Pancreas (tissue), 10 donors: Measurements from ENCODE around the gene KIAA1210. TPM values are rescaled to one million over a fixed set of nuclear protein-coding genes. Genes with fewer than 3 reads are reported as not detected.
"Not testable (repeated sequence)": the region's sequence is repeated elsewhere in the genome, so short reads cannot be mapped to it uniquely, and the experiment has no call there.

Experiments used
- ATAC-seq, 4 donors: fragments of 200-7000 bp; cut with Tn5 transposase; one replicate each; pipeline versions ENCODE4 v1.8.0 to v1.9.1; 2020; ENCODE audit warnings: mild to moderate bottlenecking in 4 of 4, moderate library complexity in 4 of 4
- DNase-seq, 6 donors: peaks; one replicate each; pipeline ENCODE4 v3.0.0-alpha.2; 2020
- FAIRE-seq: peaks from 2 replicates; lab custom pipeline; 2012; peaks lifted over from hg19 to GRCh38; lab: Jason Lieb, UNC
- H3K27ac ChIP-seq, 4 donors: fragments of 200-600 bp; sonication (generic); 1 replicate in 3 of 4; 2 replicates in 1 of 4; pipeline versions ENCODE4 v1.5.0 to v1.8.0; 2020
- H3K27me3 ChIP-seq, 4 donors: fragments of 200-600 bp; one replicate each; pipeline ENCODE4 v1.8.0; 2021
- H3K36me3 ChIP-seq, 3 donors: fragments of 200-600 bp; sonication (generic) in 1 of 3; one replicate each; pipeline versions ENCODE4 v1.5.0 to v1.8.0; 2020 to 2021
- H3K4me1 ChIP-seq, 3 donors: fragments of 200-600 bp; one replicate each; pipeline ENCODE4 v1.8.0; 2021
- H3K4me3 ChIP-seq, 4 donors: fragments of 200-600 bp; sonication (generic) in 2 of 4; one replicate each; pipeline versions ENCODE4 v1.5.0 to v1.8.0; 2020 to 2021
- H3K9me3 ChIP-seq, 4 donors: fragments of 200-600 bp; one replicate each; pipeline ENCODE4 v1.8.0; 2021
- CTCF ChIP-seq, 4 donors: fragments of 200-600 bp; sonication (generic) in 3 of 4; IDR thresholded peaks; one replicate each; pipeline versions ENCODE4 v1.5.0 to v1.8.0; 2021; ENCODE audit warnings: antibody characterized with exemption in 4 of 4
- WGBS, 2 donors: extraction: QIAGEN DNeasy Blood & Tissue Kit; methylation state at CpG; one replicate each; pipeline ENCODE4 v1.1.7; 2013; 5-methylcytosine and 5-hydroxymethylcytosine counted together
- intact Hi-C, 3 donors: fragments of 100-400 bp; cut with DNase I; formaldehyde crosslinking; loops; one replicate each; pipeline versions ENCODE4 v1.11.1 to v1.14.2; 2022
- polyA plus RNA-seq, 2 donors: library from polyadenylated mRNA; stranded (reverse); fragments of 200-250 nt; gene quantifications; one replicate each; pipeline ENCODE4 v1.2.3, GENCODE V29; 2013
- total RNA-seq, 6 donors: library from RNA; stranded (reverse); fragmentation: NEBNext Ultra II Directional in 4 of 6; extraction: Animal tissue kit (Norgen Biotek cat#: 25700) in 4 of 6; gene quantifications; one replicate each; pipeline versions ENCODE4 v1.2.1 to v1.2.4, GENCODE V29; 2021 to 2023
- donor health status: healthy with polysubstance abuse.
- donor health status: DM: no; HTN: no; CAD: no; lungs with moderate emphysema.
- donor health status: DM: no; HTN: no; CAD: no.
- donor health status: control.
- donor health status: control.
- donor health status: Bipolar disorder and iron deficiency.
- donor health status: DM: yes; HTN: yes; CAD: no.
- donor health status: DM: no; HTN: no; CAD: no.
- donor health status: DM: no; HTN: no; CAD: no.
- donor health status: DM: yes; HTN: yes; CAD: no.

Gene KIAA1210
- total and polyA plus RNA-seq, 8 donors: 0.03 TPM; not detected in 7

- Histone ChIP-seq H3K9me3 (no peaks in the 10 kb centered on the region), H3K27ac (no peak overlapping the region), H3K27me3 (no peaks in the 10 kb centered on the region), H3K4me3 (no peak overlapping the region), H3K4me1 (no peaks in the 10 kb centered on the region), H3K36me3 (no peaks in the 10 kb centered on the region)
- FAIRE-seq (no peak), ATAC-seq (no peak), DNase-seq (no peak)
- 67 to 82% methylated on average over 6 of the region's 6 CpGs for WGBS, 2 donors
- TF ChIP-seq CTCF (IDR thresholded peaks at IDR 0.05): no peak
- intact Hi-C loops: no loop called here
Observed at GRCh38 chrX:119040432-119040831, 87.2 kb downstream of the KIAA1210 start.

GRCh38 chrX:119036107-119037029 is 91.2 kb downstream of the KIAA1210 start:
- no peak for TF ChIP-seq CTCF (IDR thresholded peaks at IDR 0.05)
- Histone ChIP-seq H3K27ac (no peak overlapping the region), H3K4me1 (no peaks in the 10 kb centered on the region), H3K27me3 (no peaks in the 10 kb centered on the region), H3K36me3 (no peaks in the 10 kb centered on the region), H3K4me3 (no peak overlapping the region), H3K9me3 (no peaks in the 10 kb centered on the region)
- ATAC-seq: peak in 1 of 4 donors; percentile 51
- DNase-seq: no peak
- FAIRE-seq: no peak
- intact Hi-C loops: no loop called here
- WGBS, 2 donors: 66 to 68% methylated on average over 4 of the region's 4 CpGs

- intact Hi-C loops: no loop called here
- ATAC-seq (no peak), FAIRE-seq (no peak), DNase-seq (no peak)
- no peaks in the 10 kb centered on the region for H3K27me3 ChIP-seq
- no peak overlapping the region for H3K4me3 ChIP-seq
- TF ChIP-seq CTCF (IDR thresholded peaks at IDR 0.05): no peak
- H3K36me3 ChIP-seq: no peaks in the 10 kb centered on the region
- no peaks in the 10 kb centered on the region for H3K4me1 ChIP-seq
- no peaks in the 10 kb centered on the region for H3K9me3 ChIP-seq
- H3K27ac ChIP-seq: no peak overlapping the region
Observed at GRCh38 chrX:119030990-119031389, 96.6 kb downstream of the KIAA1210 start.

- intact Hi-C loops, FAIRE-seq, H3K4me3 ChIP-seq, ATAC-seq, H3K4me1 ChIP-seq, H3K27ac ChIP-seq, H3K9me3 ChIP-seq, H3K36me3 ChIP-seq, H3K27me3 ChIP-seq: not testable (repeated sequence)
- peak in 1 of 6 donors; percentile 45 for DNase-seq
- 80 to 91% methylated on average over 10 of the region's 10 CpGs for WGBS, 2 donors
Observed at GRCh38 chrX:119029656-119030055, 98.0 kb downstream of the KIAA1210 start.

- no peaks in the 10 kb centered on the region for H3K4me1 ChIP-seq
- WGBS, 2 donors: 43 to 51% methylated on average over 1 of the region's 1 CpG
- no peak for FAIRE-seq
Observed at GRCh38 chrX:119028733-119029330, 98.8 kb downstream of the KIAA1210 start.

More at GRCh38 chrX:119028733-119029330, 98.8 kb downstream of the KIAA1210 start:
- no peaks in the 10 kb centered on the region for H3K36me3 ChIP-seq
- TF ChIP-seq CTCF (IDR thresholded peaks at IDR 0.05): no peak
- intact Hi-C loops: no loop called here
- H3K27me3 ChIP-seq: no peaks in the 10 kb centered on the region
- DNase-seq: no peak
- H3K9me3 ChIP-seq: no peaks in the 10 kb centered on the region
- H3K4me3 ChIP-seq: no peak overlapping the region
- H3K27ac ChIP-seq: no peak overlapping the region
- no peak for ATAC-seq

Other genes starting within 250 kb of the KIAA1210 start
- 1 to 10 TPM; 3.5 to 7.1 (median 4.0) TPM for gene LONRF3, start 153.2 kb downstream of the KIAA1210 start, total RNA-seq
- 1 to 10 TPM; 1.4 to 2.0 TPM for gene LONRF3, start 153.2 kb downstream of the KIAA1210 start, polyA plus RNA-seq
- gene CT47C1, start 54.8 kb downstream of the KIAA1210 start, total RNA-seq: not detected
- gene CT47C1, start 54.8 kb downstream of the KIAA1210 start, polyA plus RNA-seq: not detected
- gene PGRMC1, start 108.5 kb upstream of the KIAA1210 start, total RNA-seq: 10 to 100 TPM; 17.0 to 40.1 (median 26.5) TPM
- 10 to 100 TPM; 23.5 to 50.2 TPM for gene PGRMC1, start 108.5 kb upstream of the KIAA1210 start, polyA plus RNA-seq